OCI-LY1 (cell line): ENCODE data around the gene S100A4.

Experiments
- EZH2 ChIP-seq: fragments of 200-600 bp; sonication (generic), shearing (Covaris generic); IDR thresholded peaks from 2 replicates; pipeline ENCODE4 v1.8.0; 2017; ENCODE audit warnings: borderline replicate concordance, mixed run types, mild to moderate bottlenecking, antibody characterized with exemption, low read length, moderate library complexity, mixed read lengths
- TF ChIP-seq, protein P1 (sequence below): fragments of 200-600 bp; sonication (generic), shearing (Covaris generic); IDR thresholded peaks from 2 replicates; pipeline ENCODE4 v1.5.1; 2017; ENCODE audit warnings: mild to moderate bottlenecking, antibody characterized with exemption, low read length, moderate library complexity, mixed read lengths

- TF ChIP-seq, protein P1, sequence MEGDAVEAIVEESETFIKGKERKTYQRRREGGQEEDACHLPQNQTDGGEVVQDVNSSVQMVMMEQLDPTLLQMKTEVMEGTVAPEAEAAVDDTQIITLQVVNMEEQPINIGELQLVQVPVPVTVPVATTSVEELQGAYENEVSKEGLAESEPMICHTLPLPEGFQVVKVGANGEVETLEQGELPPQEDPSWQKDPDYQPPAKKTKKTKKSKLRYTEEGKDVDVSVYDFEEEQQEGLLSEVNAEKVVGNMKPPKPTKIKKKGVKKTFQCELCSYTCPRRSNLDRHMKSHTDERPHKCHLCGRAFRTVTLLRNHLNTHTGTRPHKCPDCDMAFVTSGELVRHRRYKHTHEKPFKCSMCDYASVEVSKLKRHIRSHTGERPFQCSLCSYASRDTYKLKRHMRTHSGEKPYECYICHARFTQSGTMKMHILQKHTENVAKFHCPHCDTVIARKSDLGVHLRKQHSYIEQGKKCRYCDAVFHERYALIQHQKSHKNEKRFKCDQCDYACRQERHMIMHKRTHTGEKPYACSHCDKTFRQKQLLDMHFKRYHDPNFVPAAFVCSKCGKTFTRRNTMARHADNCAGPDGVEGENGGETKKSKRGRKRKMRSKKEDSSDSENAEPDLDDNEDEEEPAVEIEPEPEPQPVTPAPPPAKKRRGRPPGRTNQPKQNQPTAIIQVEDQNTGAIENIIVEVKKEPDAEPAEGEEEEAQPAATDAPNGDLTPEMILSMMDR, result no peak
- no peak for TF ChIP-seq EZH2
Measured at GRCh38 chr1:153548722-153549688, 3.4 kb upstream of the S100A4 start, which contains the start of gene S100A3.
